Tibial nerve (tissue), 4 donors: ENCODE results near the gene GLRA2. TPM values are rescaled to one million over a fixed set of nuclear protein-coding genes. Genes with fewer than 3 reads are reported as not detected.

ENCODE experiments used
- DNase-seq, 2 donors: peaks; one replicate each; pipeline ENCODE4 v3.0.0-alpha.2; 2019; ENCODE audit warnings: low spot score in 2 of 2
- H3K27ac ChIP-seq, 4 donors: fragments of 200-600 bp; sonication (generic) in 3 of 4; one replicate each; pipeline ENCODE4 v1.5.1; 2017 to 2019; ENCODE audit warnings: mild to moderate bottlenecking in 1 of 4
- H3K27me3 ChIP-seq, 2 donors: fragments of 200-600 bp; sonication (generic) in 1 of 2; one replicate each; pipeline versions ENCODE4 v1.5.1 to v1.6.0; 2017 to 2019
- H3K36me3 ChIP-seq, 3 donors: fragments of 200-600 bp; sonication (generic); one replicate each; pipeline ENCODE4 v1.5.1; 2018 to 2019
- H3K4me1 ChIP-seq, 4 donors: fragments of 200-600 bp; sonication (generic) in 3 of 4; one replicate each; pipeline ENCODE4 v1.5.1; 2017 to 2019
- H3K4me3 ChIP-seq, 4 donors: fragments of 200-600 bp; sonication (generic) in 3 of 4; one replicate each; pipeline ENCODE4 v1.5.1; 2017 to 2019; ENCODE audit warnings: mild to moderate bottlenecking in 1 of 4, moderate library complexity in 1 of 4
- H3K9me3 ChIP-seq, 4 donors: fragments of 200-600 bp; sonication (generic) in 3 of 4; one replicate each; pipeline ENCODE4 v1.5.1; 2017 to 2019
- EP300 ChIP-seq, 2 donors: sonication (generic); formaldehyde crosslinking; IDR thresholded peaks; one replicate each; pipeline ENCODE4 v1.6.1; 2017; ENCODE audit warnings: antibody characterized with exemption in 2 of 2, mild to moderate bottlenecking in 1 of 2
- POLR2A ChIP-seq, 2 donors: fragments of 450-650 bp; IDR thresholded peaks; one replicate each; pipeline ENCODE4 v1.6.1; 2017; ENCODE audit warnings: antibody characterized with exemption in 2 of 2, mild to moderate bottlenecking in 2 of 2, moderate library complexity in 2 of 2
- WGBS, 2 donors: methylation state at CpG; one replicate each; pipeline ENCODE4 v1.1.5; 2018; 5-methylcytosine and 5-hydroxymethylcytosine counted together
- total RNA-seq, 4 donors: library from RNA; depleted of rRNA; stranded (reverse); fragments of >200 nt; gene quantifications; one replicate each; pipeline ENCODE4 v1.1.0, GENCODE V29; 2016
- TF ChIP-seq, protein P1 (sequence below), 5 experiments: fragments of 200-600 bp in 3 of 5; fragments of 450-650 bp in 2 of 5; sonication (generic) in 3 of 5; IDR thresholded peaks; one replicate each; pipeline ENCODE4 v1.5.1; 2016 to 2019; ENCODE audit warnings: antibody characterized with exemption in 5 of 5, mild to moderate bottlenecking in 3 of 5, moderate library complexity in 2 of 5

Gene GLRA2
- total RNA-seq, 4 donors from 2014 or later = not detected

- 79 to 80% methylated on average over 1 of the region's 1 CpG for WGBS, 2 donors
- Histone ChIP-seq H3K36me3 (no peaks in the 10 kb centered on the region), H3K9me3 (no peaks in the 10 kb centered on the region), H3K27me3 (no peaks in the 10 kb centered on the region), H3K4me3 (no peak overlapping the region), H3K27ac (no peak overlapping the region), H3K4me1 (no peaks in the 10 kb centered on the region)
- DNase-seq = no peak
- TF ChIP-seq EP300 (IDR thresholded peaks at IDR 0.05) (no peak), POLR2A (IDR thresholded peaks at IDR 0.05) (no peak)
- TF ChIP-seq, protein P1, sequence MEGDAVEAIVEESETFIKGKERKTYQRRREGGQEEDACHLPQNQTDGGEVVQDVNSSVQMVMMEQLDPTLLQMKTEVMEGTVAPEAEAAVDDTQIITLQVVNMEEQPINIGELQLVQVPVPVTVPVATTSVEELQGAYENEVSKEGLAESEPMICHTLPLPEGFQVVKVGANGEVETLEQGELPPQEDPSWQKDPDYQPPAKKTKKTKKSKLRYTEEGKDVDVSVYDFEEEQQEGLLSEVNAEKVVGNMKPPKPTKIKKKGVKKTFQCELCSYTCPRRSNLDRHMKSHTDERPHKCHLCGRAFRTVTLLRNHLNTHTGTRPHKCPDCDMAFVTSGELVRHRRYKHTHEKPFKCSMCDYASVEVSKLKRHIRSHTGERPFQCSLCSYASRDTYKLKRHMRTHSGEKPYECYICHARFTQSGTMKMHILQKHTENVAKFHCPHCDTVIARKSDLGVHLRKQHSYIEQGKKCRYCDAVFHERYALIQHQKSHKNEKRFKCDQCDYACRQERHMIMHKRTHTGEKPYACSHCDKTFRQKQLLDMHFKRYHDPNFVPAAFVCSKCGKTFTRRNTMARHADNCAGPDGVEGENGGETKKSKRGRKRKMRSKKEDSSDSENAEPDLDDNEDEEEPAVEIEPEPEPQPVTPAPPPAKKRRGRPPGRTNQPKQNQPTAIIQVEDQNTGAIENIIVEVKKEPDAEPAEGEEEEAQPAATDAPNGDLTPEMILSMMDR (IDR thresholded peaks at IDR 0.05) = no peak
These were observed 199.7 kb downstream of the GLRA2 start for GRCh38 chrX:14729058-14729457.

DNA sequence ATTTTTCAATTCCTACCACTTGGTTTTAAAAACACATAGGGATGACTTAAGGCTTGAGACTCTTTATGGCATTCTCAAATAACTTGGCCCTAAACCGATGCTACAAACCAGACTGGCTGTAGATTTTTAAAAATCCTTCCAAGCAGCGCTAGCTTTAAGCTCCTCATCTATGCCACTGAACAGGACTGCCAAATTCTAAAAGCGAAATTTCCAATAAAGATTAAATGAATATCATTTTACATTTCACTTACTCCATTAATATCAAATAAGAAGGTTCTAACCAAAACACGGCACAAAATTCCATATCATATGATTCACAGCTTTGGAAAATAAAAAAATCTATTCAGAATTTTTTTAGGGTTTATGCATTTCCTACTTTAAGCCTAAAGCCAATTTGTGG lies 209.3 kb downstream of the GLRA2 start:
- WGBS, 2 donors = 72 to 78% methylated on average over 4 of the region's 4 CpGs
- no peak overlapping the region for H3K4me3 ChIP-seq
- H3K27me3 ChIP-seq = no peaks in the 10 kb centered on the region
- H3K4me1 ChIP-seq = no peaks in the 10 kb centered on the region
- DNase-seq = no peak
- H3K9me3 ChIP-seq = peaks cover 0 to 3% (median 0%) of the 10 kb centered on the region in 4 donors
- TF ChIP-seq, protein P1 (IDR thresholded peaks at IDR 0.05) = no peak
- TF ChIP-seq POLR2A (IDR thresholded peaks at IDR 0.05) (no peak), EP300 (IDR thresholded peaks at IDR 0.05) (no peak)
- no peak overlapping the region for H3K27ac ChIP-seq
- no peaks in the 10 kb centered on the region for H3K36me3 ChIP-seq

GRCh38 chrX:14753441-14753840 lies 224.1 kb downstream of the GLRA2 start:
- WGBS, 2 donors = 71 to 85% methylated on average over 4 of the region's 4 CpGs

GRCh38 chrX:14758029-14758491 lies 228.7 kb downstream of the GLRA2 start:
- 72 to 94% methylated on average over 6 of the region's 6 CpGs for WGBS, 2 donors
- Histone ChIP-seq H3K36me3 (no peaks in the 10 kb centered on the region), H3K27me3 (no peaks in the 10 kb centered on the region), H3K27ac (no peak overlapping the region), H3K4me3 (no peak overlapping the region), H3K4me1 (no peaks in the 10 kb centered on the region), H3K9me3 (peaks cover 0 to 4% (median 2%) of the 10 kb centered on the region in 4 donors)
- DNase-seq = no peak
- TF ChIP-seq, protein P1 (IDR thresholded peaks at IDR 0.05) = no peak
- no peak for TF ChIP-seq POLR2A (IDR thresholded peaks at IDR 0.05)
- no peak for TF ChIP-seq EP300 (IDR thresholded peaks at IDR 0.05)

More at GRCh38 chrX:14753441-14753840, 224.1 kb downstream of the GLRA2 start:
- Histone ChIP-seq H3K9me3 (no peaks in the 10 kb centered on the region), H3K36me3 (no peaks in the 10 kb centered on the region), H3K27ac (no peak overlapping the region), H3K27me3 (no peaks in the 10 kb centered on the region), H3K4me3 (no peak overlapping the region), H3K4me1 (no peaks in the 10 kb centered on the region)
- DNase-seq = no peak
- TF ChIP-seq POLR2A (IDR thresholded peaks at IDR 0.05) = no peak
- TF ChIP-seq, protein P1 (IDR thresholded peaks at IDR 0.05) = no peak

- no peaks in the 10 kb centered on the region for H3K27me3 ChIP-seq
- TF ChIP-seq POLR2A (IDR thresholded peaks at IDR 0.05) (no peak), EP300 (IDR thresholded peaks at IDR 0.05) (no peak)
- TF ChIP-seq, protein P1 (IDR thresholded peaks at IDR 0.05) = no peak
- H3K36me3 ChIP-seq = no peaks in the 10 kb centered on the region
- 68 to 74% methylated on average over 3 of the region's 3 CpGs for whole genome bisulfite sequencing, 2 donors
- DNase-seq = no peak
- H3K9me3 ChIP-seq = no peaks in the 10 kb centered on the region
- no peak overlapping the region for H3K4me3 ChIP-seq
- H3K4me1 ChIP-seq = no peaks in the 10 kb centered on the region
- H3K27ac ChIP-seq = no peak overlapping the region
These were observed 246.1 kb downstream of the GLRA2 start for GRCh38 chrX:14775416-14775815.
